K562 (cell line): ENCODE results near the gene SETD5. TPM values are rescaled to one million over a fixed set of nuclear protein-coding genes. Genes with fewer than 3 reads are reported as not detected.
A peak's percentile ranks its signal among the peaks of the same experiment; 100 is the strongest.

Source experiments
- ELF1 ChIP-seq: fragments of 200-800 bp; sonication (Bioruptor generic); IDR thresholded peaks from 2 replicates; pipeline ENCODE4 v1.6.1; 2016; ENCODE audit warnings: missing genetic modification characterization, missing compliant biosample characterization
- HINFP ChIP-seq: fragments of 450-650 bp; conservative IDR thresholded peaks from 2 replicates; pipeline ENCODE4 v1.6.1; 2016; ENCODE audit warnings: missing genetic modification characterization, low read depth, mild to moderate bottlenecking, control low read depth, missing compliant biosample characterization
- L3MBTL2 ChIP-seq: fragments of 450-650 bp; IDR thresholded peaks from 2 replicates; pipeline ENCODE4 v1.6.1; 2016; ENCODE audit warnings: mild to moderate bottlenecking, moderate library complexity
- MAFF ChIP-seq: IDR thresholded peaks from 2 replicates; pipeline ENCODE4 v1.6.1; 2012; ENCODE audit warnings: low read length, improper control_type of control experiment
- MXI1 ChIP-seq: IDR thresholded peaks from 2 replicates; pipeline ENCODE4 v1.6.1; 2011; ENCODE audit warnings: low read depth, mild to moderate bottlenecking, improper control_type of control experiment, low read length
- RBM17 ChIP-seq: fragments of 200-400 bp; formaldehyde crosslinking; IDR thresholded peaks from 2 replicates; pipeline ENCODE4 v1.6.1; 2017; ENCODE audit warnings: low read depth, mild to moderate bottlenecking, low read length, borderline replicate concordance
- RCOR1 ChIP-seq, 2 experiments: IDR thresholded peaks; 2 replicates each; pipeline ENCODE4 v1.6.1; 2012; ENCODE audit warnings: low read depth in 2 of 2, low read length in 2 of 2, borderline replicate concordance in 1 of 2, improper control_type of control experiment in 1 of 2
- SMAD2 ChIP-seq: fragments of 150-350 bp; IDR thresholded peaks from 2 replicates; pipeline ENCODE4 v1.6.1; 2014; ENCODE audit warnings: low read depth, mild to moderate bottlenecking, low read length
- TCFL5 ChIP-seq: fragments of 250-450 bp; sonication (Bioruptor Pico); conservative IDR thresholded peaks from 2 replicates; pipeline ENCODE4 v1.6.1; 2021; ENCODE audit warnings: mild to moderate bottlenecking, moderate library complexity, matching md5 sums
- ZNF274 ChIP-seq: IDR thresholded peaks from 2 replicates; pipeline ENCODE4 v1.6.1; 2011; ENCODE audit warnings: low read depth, mild to moderate bottlenecking, low read length, moderate library complexity, borderline replicate concordance
- ZNF707 ChIP-seq: fragments of 250-450 bp; sonication (Bioruptor Pico); conservative IDR thresholded peaks from 2 replicates; pipeline ENCODE4 v1.8.0; 2022; ENCODE audit warnings: inconsistent platforms, mild to moderate bottlenecking, moderate library complexity
- ZNF785 ChIP-seq: fragments of 250-450 bp; sonication (Bioruptor Pico); IDR thresholded peaks from 2 replicates; pipeline ENCODE4 v1.4.0; 2020; ENCODE audit warnings: mild to moderate bottlenecking
- polyA plus RNA-seq, 8 experiments: library from polyadenylated mRNA; depleted of rRNA in 4 of 8; stranded (reverse) in 5 of 8; unstranded in 3 of 8; fragments of >200 nt; fragmentation: Nextera tagmentation in 2 of 8; fragmentation: Illumina TruSeq in 1 of 8; extraction: Ambion mirVana in 2 of 8; extraction: Trizol in 1 of 8; gene quantifications; 2 replicates each; pipeline versions ENCODE4 v1.2.1 to v1.2.3, GENCODE V29; 2011 to 2014; ENCODE audit warnings: inconsistent platforms in 1 of 8, missing spikeins in 1 of 8
- total RNA-seq, 7 experiments: library from RNA; depleted of rRNA in 6 of 7; stranded (reverse); fragments of >200 nt in 6 of 7; fragmentation: Illumina TruSeq in 2 of 7; extraction: Trizol in 2 of 7; gene quantifications; 2 replicates each; pipeline versions ENCODE4 v1.2.1 to v1.2.3, GENCODE V29; 2011 to 2021; ENCODE audit warnings: low replicate concordance in 1 of 7
- TF ChIP-seq, protein P1 (sequence below), 2 experiments: fragments of 450-650 bp in 1 of 2; sonication (generic) in 1 of 2; formaldehyde crosslinking in 1 of 2; IDR thresholded peaks; 2 replicates each; pipeline versions ENCODE4 v1.7.1 to v1.9.0; 2016 to 2022; ENCODE audit warnings: inconsistent platforms in 1 of 2, mild to moderate bottlenecking in 1 of 2, missing genetic modification reagents in 1 of 2
- TF ChIP-seq, protein P2 (sequence below): fragments of 450-650 bp; IDR thresholded peaks from 2 replicates; pipeline ENCODE4 v1.6.1; 2016; ENCODE audit warnings: missing biosample characterization, missing genetic modification characterization

The SETD5 gene
- total and polyA plus RNA-seq, 9 of the 15 experiments (the other 6 are each of a cell fraction or from before 2014, with no cell fraction given) = 20.8 to 135 (median 87.2) TPM

DNA sequence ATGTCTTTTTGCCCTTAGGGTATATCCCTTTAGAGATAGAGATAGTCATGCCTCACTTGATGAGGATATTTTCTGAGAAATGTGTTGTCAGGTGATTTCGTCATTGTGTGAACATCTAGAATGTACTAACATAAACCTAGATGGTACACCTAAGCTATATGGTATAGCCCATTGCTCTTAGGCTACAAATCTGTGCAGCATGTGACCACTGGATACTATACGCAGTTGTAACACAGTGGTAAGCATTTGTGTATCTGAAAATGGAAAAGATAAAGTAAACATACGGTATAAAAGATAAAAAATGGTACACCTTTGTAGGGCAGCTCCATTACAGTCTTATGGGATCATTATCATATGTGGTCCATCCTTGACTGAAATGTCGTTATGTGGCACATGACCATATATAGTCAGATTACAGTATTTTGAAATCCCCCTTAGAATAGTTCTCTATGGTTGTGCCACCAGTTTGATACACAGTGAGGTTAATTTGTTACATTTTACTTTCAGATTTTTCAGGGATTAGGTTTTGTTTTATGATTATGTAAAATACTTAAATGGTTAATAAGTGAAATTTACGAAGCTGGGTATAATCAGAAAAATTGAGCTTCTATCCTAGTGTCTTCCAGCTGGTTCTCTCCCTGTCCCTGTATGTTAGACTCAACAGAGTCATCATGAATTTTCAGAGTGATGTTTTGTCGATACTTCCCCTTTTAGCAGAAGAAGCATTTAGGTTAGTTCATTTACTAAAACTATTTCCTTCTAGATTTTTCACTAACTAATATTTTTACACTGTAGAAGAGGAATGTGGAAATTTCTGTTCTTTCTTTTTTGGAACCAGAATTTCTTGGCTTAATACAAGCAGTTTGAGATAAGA lies 12.8 kb downstream of the SETD5 start (continued):
- no peak for TF ChIP-seq ZNF707 (CRISPR knock-in tag)
- no peak for TF ChIP-seq ZNF274
- peak; percentile 60; the same call in 1 of the 2 replicates for TF ChIP-seq L3MBTL2
- TF ChIP-seq, protein P1, sequence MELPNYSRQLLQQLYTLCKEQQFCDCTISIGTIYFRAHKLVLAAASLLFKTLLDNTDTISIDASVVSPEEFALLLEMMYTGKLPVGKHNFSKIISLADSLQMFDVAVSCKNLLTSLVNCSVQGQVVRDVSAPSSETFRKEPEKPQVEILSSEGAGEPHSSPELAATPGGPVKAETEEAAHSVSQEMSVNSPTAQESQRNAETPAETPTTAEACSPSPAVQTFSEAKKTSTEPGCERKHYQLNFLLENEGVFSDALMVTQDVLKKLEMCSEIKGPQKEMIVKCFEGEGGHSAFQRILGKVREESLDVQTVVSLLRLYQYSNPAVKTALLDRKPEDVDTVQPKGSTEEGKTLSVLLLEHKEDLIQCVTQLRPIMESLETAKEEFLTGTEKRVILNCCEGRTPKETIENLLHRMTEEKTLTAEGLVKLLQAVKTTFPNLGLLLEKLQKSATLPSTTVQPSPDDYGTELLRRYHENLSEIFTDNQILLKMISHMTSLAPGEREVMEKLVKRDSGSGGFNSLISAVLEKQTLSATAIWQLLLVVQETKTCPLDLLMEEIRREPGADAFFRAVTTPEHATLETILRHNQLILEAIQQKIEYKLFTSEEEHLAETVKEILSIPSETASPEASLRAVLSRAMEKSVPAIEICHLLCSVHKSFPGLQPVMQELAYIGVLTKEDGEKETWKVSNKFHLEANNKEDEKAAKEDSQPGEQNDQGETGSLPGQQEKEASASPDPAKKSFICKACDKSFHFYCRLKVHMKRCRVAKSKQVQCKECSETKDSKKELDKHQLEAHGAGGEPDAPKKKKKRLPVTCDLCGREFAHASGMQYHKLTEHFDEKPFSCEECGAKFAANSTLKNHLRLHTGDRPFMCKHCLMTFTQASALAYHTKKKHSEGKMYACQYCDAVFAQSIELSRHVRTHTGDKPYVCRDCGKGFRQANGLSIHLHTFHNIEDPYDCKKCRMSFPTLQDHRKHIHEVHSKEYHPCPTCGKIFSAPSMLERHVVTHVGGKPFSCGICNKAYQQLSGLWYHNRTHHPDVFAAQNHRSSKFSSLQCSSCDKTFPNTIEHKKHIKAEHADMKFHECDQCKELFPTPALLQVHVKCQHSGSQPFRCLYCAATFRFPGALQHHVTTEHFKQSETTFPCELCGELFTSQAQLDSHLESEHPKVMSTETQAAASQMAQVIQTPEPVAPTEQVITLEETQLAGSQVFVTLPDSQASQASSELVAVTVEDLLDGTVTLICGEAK (IDR thresholded peaks at IDR 0.05) = no peak
- TF ChIP-seq, protein P1 (CRISPR knock-in tag; IDR thresholded peaks at IDR 0.05) = no peak
- no peak for TF ChIP-seq RBM17
- TF ChIP-seq, protein P2, sequence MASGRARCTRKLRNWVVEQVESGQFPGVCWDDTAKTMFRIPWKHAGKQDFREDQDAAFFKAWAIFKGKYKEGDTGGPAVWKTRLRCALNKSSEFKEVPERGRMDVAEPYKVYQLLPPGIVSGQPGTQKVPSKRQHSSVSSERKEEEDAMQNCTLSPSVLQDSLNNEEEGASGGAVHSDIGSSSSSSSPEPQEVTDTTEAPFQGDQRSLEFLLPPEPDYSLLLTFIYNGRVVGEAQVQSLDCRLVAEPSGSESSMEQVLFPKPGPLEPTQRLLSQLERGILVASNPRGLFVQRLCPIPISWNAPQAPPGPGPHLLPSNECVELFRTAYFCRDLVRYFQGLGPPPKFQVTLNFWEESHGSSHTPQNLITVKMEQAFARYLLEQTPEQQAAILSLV = no peak
- TF ChIP-seq RCOR1 (IDR thresholded peaks at IDR 0.05; ENCODE audit: borderline replicate concordance in 1 of 2, low read depth in 2 of 2, low read length in 2 of 2) = peak in 1 of 2 experiments; percentile 68; a peak in 2 of 4 replicates
- no peak for TF ChIP-seq MXI1
- TF ChIP-seq SMAD2 = no peak
- TF ChIP-seq HINFP (tag) = no peak
- no peak for TF ChIP-seq TCFL5
- no peak for TF ChIP-seq MAFF
- TF ChIP-seq ELF1 (tag) = no peak
- no peak for TF ChIP-seq ZNF785
